Measurements from ENCODE around the gene CCDC32. TPM values are rescaled to one million over a fixed set of nuclear protein-coding genes. Genes with fewer than 3 reads are reported as not detected.

CCDC32 gene
- total and polyA plus RNA-seq, 2 of the 13 experiments (the other 11 are each of a cell fraction or from before 2014, with no cell fraction given), result 10.8 to 23.2 TPM

DNA sequence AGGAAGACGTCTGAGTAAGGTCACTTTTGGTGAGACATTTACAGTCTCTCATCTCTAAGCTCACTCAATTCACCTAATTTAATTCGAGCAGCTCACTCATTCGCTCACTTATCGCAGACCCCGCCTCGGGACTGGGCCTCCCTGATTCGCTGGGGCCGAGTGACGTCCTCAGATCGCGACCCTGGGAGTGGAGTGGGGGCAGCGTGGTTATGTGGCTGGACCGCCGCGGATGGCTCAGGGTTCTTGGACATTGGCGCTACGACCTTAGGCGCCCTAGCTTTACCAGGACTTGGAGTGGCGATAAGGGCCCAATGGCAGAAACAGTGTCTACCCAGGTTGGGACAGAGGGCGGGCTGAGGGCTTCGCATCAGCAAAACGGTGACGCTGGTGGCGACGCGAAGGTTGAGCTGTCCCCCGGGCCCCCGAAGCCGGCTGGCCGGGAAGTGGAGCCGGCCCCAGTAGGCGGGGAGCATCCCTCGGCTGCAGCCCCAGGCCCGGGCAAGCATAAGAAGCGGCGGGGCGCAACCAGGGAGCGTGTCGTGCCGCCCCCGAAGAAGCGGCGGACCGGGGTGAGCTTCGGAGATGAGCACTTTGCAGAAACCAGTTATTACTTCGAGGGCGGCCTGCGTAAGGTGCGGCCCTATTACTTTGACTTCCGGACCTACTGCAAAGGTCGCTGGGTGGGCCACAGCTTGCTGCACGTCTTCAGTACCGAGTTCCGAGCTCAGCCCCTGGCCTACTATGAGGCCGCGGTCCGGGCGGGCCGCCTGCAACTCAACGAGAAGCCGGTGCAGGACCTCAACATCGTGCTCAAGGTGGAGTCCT lies 4.5 kb upstream of the CCDC32 start, which contains the start of gene RPUSD2 (continued):
- TF ChIP-seq KDM5A (IDR thresholded peaks at IDR 0.05; ENCODE audit: borderline replicate concordance, low read length), result peak; percentile 98
- TF ChIP-seq, protein P1, sequence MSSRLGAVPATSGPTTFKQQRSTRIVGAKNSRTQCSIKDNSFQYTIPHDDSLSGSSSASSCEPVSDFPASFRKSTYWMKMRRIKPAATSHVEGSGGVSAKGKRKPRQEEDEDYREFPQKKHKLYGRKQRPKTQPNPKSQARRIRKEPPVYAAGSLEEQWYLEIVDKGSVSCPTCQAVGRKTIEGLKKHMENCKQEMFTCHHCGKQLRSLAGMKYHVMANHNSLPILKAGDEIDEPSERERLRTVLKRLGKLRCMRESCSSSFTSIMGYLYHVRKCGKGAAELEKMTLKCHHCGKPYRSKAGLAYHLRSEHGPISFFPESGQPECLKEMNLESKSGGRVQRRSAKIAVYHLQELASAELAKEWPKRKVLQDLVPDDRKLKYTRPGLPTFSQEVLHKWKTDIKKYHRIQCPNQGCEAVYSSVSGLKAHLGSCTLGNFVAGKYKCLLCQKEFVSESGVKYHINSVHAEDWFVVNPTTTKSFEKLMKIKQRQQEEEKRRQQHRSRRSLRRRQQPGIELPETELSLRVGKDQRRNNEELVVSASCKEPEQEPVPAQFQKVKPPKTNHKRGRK (CRISPR knock-in tag; IDR thresholded peaks at IDR 0.05), result no peak
- no peak for TF ChIP-seq ZNF460 (CRISPR knock-in tag; IDR thresholded peaks at IDR 0.05; ENCODE audit: borderline replicate concordance)
- no peak for TF ChIP-seq PRPF4 (IDR thresholded peaks at IDR 0.05; ENCODE audit: low read depth, low read length, poor library complexity, severe bottlenecking)
- no peak for TF ChIP-seq MTA3 (CRISPR knock-in tag; IDR thresholded peaks at IDR 0.05)
- no peak for TF ChIP-seq ZFP36L2 (CRISPR knock-in tag; IDR thresholded peaks at IDR 0.05)
- peak; percentile 80 for TF ChIP-seq RBFOX2 (IDR thresholded peaks at IDR 0.05; ENCODE audit: low read depth, low read length)
- peak; percentile 72 for TF ChIP-seq U2AF1 (optimal IDR thresholded peaks at IDR 0.05; ENCODE audit: low read depth, low read length)
- TF ChIP-seq GFI1 (CRISPR knock-in tag; IDR thresholded peaks at IDR 0.05; ENCODE audit: borderline replicate concordance), result peak; percentile 43; the same call in 1 of the 2 replicates
- no peak for TF ChIP-seq ZKSCAN1 (IDR thresholded peaks at IDR 0.05; ENCODE audit: low read length)
- TF ChIP-seq, protein P2, sequence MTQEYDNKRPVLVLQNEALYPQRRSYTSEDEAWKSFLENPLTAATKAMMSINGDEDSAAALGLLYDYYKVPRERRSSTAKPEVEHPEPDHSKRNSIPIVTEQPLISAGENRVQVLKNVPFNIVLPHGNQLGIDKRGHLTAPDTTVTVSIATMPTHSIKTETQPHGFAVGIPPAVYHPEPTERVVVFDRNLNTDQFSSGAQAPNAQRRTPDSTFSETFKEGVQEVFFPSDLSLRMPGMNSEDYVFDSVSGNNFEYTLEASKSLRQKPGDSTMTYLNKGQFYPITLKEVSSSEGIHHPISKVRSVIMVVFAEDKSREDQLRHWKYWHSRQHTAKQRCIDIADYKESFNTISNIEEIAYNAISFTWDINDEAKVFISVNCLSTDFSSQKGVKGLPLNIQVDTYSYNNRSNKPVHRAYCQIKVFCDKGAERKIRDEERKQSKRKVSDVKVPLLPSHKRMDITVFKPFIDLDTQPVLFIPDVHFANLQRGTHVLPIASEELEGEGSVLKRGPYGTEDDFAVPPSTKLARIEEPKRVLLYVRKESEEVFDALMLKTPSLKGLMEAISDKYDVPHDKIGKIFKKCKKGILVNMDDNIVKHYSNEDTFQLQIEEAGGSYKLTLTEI (CRISPR knock-in tag; conservative IDR thresholded peaks at IDR 0.05), result no peak
- TF ChIP-seq SMAD1 (CRISPR knock-in tag; IDR thresholded peaks at IDR 0.05; ENCODE audit: borderline replicate concordance, low read depth), result no peak; the same call in 1 of the 2 replicates
- no peak for TF ChIP-seq ZNF282 (IDR thresholded peaks at IDR 0.05; ENCODE audit: partially characterized antibody)
- no peak for TF ChIP-seq ZNF33B (CRISPR knock-in tag; IDR thresholded peaks at IDR 0.05)
- TF ChIP-seq, protein P3, sequence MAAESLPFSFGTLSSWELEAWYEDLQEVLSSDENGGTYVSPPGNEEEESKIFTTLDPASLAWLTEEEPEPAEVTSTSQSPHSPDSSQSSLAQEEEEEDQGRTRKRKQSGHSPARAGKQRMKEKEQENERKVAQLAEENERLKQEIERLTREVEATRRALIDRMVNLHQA (CRISPR knock-in tag; IDR thresholded peaks at IDR 0.05), result no peak
- TF ChIP-seq NR3C1 (CRISPR knock-in tag; IDR thresholded peaks at IDR 0.05), result no peak
- TF ChIP-seq ZNF557 (CRISPR knock-in tag; IDR thresholded peaks at IDR 0.05), result no peak
- TF ChIP-seq KLF6 (CRISPR knock-in tag; IDR thresholded peaks at IDR 0.05), result peak; percentile 46; the same call in 1 of the 2 replicates
- no peak for TF ChIP-seq KLF13 (CRISPR knock-in tag; IDR thresholded peaks at IDR 0.05)
- no peak; the same call in 1 of the 2 replicates for TF ChIP-seq SP5 (CRISPR knock-in tag; IDR thresholded peaks at IDR 0.05; ENCODE audit: borderline replicate concordance, low read depth)
- TF ChIP-seq CBFB (CRISPR knock-in tag; IDR thresholded peaks at IDR 0.05), result peak; percentile 76
- peak; percentile 51; the same call in 1 of the 2 replicates for TF ChIP-seq SNAPC2 (CRISPR knock-in tag; IDR thresholded peaks at IDR 0.05)
- TF ChIP-seq RXRB (CRISPR knock-in tag; IDR thresholded peaks at IDR 0.05; ENCODE audit: borderline replicate concordance), result peak; percentile 59; the same call in 1 of the 2 replicates
- TF ChIP-seq, protein P4, sequence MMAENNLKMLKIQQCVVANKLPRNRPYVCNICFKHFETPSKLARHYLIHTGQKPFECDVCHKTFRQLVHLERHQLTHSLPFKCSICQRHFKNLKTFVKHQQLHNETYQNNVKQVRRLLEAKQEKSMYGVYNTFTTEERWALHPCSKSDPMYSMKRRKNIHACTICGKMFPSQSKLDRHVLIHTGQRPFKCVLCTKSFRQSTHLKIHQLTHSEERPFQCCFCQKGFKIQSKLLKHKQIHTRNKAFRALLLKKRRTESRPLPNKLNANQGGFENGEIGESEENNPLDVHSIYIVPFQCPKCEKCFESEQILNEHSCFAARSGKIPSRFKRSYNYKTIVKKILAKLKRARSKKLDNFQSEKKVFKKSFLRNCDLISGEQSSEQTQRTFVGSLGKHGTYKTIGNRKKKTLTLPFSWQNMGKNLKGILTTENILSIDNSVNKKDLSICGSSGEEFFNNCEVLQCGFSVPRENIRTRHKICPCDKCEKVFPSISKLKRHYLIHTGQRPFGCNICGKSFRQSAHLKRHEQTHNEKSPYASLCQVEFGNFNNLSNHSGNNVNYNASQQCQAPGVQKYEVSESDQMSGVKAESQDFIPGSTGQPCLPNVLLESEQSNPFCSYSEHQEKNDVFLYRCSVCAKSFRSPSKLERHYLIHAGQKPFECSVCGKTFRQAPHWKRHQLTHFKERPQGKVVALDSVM (CRISPR knock-in tag; IDR thresholded peaks at IDR 0.05), result 0 out of 2 replicates have a peak, but pooled peaks have one; percentile 34
